Brain pericyte (primary cell): ENCODE measurements around the gene LUZP2.
"Not testable (repeated sequence)": the region's sequence is repeated elsewhere in the genome, so short reads cannot be mapped to it uniquely, and the experiment has no call there.

Source experiments
- DNase-seq: peaks from one replicate; pipeline ENCODE4 v3.0.0-alpha.2; 2012; ENCODE audit warnings: low read depth, low spot score

The LUZP2 gene

DNA sequence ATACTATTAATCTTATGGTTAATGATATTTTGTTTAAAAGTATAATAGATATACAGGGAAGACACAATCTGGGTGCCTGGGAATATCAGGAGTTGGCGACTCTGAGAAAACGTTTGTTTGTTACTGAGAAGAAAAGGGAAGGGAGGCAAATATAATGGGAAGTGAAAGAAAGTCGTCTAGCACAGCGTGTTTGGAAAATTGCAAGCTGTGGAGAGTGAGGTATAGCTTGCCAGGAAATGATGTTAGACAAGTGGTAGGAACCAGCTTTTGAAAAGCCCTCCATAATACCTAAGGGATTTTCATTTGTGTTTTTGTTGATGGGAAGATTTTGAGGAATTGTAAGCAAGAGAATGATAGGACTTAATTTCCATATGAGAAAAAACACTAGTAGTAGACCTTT, 322.2 kb downstream of the LUZP2 start:
- DNase-seq: no peak

DNA sequence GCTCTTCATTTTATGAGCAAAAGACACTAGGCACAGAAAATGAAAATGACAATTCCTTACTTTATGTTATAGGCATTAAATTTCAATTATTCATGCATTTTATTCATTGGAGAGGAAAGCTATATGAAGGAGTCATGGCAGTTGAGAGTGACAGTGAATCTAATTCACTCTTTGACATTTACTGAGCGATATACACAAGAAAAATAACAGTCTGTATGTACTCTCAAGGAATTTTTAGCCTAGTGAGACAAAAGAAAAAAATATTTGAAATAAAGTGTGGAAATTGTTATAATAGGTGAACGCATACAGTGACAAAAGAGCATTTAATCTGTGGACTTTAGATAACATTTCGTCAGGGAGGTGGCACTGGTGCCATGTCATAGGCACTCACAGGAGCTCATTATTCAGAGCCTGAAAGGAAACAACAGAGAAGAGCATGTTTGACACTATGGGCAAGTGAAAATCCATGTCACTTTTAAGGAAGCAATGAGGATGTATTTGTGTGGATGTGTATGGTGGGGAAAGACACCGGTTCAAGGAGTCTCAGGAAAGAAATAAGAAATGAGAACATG, 323.1 kb downstream of the LUZP2 start:
- DNase-seq: no peak

DNA sequence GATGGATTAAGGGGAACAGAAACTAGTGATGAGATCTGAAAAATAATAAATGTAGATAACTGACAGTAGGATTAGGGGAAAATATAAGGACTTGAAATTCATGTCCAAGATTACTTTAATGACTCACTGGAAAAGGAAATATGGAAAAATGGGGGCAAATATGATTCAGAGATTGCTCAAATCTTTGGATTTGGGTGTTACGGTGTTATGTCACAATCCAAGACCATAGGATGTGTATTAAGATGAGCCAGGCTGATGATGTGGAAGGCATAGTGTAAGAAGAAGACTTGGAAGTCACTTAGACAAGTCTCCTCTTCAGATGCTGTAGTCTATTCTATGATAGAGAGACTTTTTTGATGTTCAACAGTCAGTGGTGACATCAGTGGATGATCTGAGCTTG, 323.7 kb downstream of the LUZP2 start:
- peak; percentile 3 for DNase-seq

GRCh38 chr11:24828938-24829605, 332.2 kb downstream of the LUZP2 start:
- no peak for DNase-seq

DNA sequence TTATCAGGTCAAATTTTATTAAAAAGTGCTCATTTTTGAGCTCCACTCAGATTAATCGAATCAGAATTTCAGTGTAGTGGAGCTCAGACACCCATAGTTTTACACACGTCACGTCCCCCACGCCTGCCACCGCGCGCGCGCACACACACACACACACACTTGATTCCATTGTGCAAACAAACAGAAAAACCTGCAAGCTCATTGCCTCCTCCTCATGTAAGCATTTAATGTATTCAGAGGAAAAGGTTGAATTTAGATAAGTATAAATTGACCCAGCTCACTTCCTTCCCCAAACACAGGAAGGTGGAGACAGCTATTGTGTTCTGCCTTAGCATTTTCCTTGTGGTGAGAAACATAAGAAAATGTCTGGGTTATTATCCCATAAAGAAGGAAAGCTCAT, 336.7 kb downstream of the LUZP2 start:
- no peak for DNase-seq

DNA sequence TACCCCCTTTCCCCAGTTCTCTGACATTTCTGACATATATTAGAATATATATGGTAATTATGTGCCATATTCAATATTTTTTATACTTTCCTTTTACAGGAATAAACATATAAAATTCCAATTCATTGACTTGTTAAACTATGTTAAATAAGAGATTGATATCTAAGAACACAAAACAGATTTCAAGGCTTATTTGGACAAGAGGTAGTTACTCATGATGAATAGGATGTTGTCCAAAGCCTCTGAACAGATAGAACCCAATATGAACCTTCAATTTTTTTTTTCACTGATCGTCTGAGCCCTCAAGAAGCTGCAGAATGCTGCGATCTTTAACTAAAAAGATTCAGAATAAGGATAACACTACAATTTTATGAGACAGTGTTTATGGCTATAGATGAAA, 340.3 kb downstream of the LUZP2 start:
- no peak for DNase-seq

DNA sequence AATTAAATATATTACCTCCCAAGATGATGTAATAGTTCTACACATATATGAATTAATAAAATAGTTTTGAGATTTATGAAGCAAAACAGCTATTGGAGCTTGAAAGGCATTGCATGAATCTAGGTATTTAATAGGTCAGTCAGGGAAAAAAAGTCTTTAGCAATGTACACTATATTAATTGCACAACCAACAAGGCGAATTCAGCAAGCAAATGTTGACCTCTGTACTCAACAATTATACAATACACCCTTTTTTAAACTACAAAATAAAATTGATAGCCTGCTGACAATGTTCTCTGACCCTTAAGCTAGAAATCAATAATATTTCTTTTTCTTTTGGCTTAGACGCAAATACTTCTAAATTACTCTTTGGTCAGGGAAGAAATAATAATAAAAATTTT, 345.5 kb downstream of the LUZP2 start:
- no peak for DNase-seq

DNA sequence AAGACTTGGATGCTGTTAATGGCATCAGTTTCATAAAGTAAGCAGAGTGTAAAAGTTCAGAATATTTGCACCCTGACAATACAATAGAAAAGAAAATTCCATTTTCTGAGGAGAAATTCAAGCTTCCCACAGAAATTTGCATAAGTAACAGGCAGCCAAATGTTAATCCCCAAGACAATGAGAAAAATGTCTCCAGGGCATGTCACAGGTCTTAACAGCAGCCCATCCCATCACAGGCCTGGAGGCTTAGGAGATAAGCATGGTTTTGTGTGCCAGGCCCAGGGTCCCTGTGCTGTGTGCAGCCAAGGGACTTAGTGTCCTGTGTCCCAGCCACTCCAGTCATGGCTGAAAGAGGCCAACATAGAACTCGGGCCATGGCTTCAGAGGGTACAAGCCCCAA, 347.6 kb downstream of the LUZP2 start:
- no peak for DNase-seq

- DNase-seq: no peak
Measured at GRCh38 chr11:24848857-24849256, 352.0 kb downstream of the LUZP2 start.

DNA sequence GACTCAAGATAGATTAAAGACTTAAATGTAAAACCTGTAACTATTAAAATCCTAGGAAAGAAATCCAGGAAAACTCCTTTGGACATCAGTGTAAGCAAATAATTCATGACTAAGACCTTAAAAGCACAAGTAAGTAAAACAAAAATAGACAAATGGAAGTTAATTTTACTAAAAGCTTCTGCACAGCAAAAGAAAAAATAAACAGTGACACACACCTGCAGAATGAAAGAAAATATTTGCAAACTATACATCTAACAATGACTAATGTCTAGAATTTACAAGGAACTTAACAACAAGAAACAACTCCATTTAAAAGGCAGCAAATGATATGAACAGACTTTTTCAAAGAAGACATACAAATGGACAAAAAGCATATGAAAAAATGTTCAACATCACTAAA, 359.1 kb downstream of the LUZP2 start:
- DNase-seq: no peak

DNA sequence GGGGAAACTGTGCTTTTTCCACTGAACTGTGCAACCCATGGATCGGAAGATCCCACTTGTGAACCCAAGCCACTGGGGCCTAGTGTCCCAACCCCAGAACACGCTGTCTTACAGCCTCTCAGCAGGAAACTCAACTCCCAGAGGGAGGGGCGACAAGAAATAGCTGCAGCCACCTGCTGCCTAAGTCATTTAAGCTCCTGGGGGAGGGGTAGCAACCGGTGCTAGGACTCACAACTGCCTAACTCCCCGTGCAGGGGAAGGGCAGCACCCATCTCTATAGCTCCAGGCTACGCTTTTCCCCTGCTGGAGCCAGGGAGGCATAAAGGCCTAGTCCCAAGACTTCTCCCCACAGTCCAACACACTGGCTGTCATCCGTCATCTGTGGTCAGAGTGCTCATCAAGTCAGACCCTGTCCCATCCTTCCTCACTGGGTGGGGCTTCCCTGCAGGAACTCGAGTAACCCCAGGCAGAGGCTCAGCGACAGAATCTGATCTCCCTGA, 363.0 kb downstream of the LUZP2 start:
- DNase-seq: no peak

- DNase-seq: no peak
Measured at GRCh38 chr11:24861440-24861839, 364.6 kb downstream of the LUZP2 start.

- no peak for DNase-seq
Measured at GRCh38 chr11:24866743-24867142, 369.9 kb downstream of the LUZP2 start.

- DNase-seq: no peak
Measured at GRCh38 chr11:24870048-24870447, 373.2 kb downstream of the LUZP2 start.

DNA sequence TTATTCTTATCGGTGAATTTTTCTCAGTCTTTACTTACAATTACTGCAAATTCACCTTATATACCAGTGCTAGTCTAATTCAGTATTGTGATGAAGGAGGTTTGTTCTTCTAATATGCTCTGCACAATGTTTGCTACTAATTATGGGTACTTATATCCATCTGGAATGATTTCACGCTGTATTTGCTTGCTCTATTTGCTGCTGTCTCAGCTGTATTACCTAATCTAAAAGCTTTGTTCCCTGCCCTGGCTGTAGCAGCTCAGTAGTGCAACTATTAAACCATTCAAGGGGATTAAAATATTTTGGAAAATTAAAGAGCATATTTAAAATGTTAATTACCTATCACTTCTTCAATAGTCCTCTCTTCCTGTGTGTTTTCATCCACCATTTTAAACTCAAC, 375.3 kb downstream of the LUZP2 start:
- DNase-seq: no peak

DNA sequence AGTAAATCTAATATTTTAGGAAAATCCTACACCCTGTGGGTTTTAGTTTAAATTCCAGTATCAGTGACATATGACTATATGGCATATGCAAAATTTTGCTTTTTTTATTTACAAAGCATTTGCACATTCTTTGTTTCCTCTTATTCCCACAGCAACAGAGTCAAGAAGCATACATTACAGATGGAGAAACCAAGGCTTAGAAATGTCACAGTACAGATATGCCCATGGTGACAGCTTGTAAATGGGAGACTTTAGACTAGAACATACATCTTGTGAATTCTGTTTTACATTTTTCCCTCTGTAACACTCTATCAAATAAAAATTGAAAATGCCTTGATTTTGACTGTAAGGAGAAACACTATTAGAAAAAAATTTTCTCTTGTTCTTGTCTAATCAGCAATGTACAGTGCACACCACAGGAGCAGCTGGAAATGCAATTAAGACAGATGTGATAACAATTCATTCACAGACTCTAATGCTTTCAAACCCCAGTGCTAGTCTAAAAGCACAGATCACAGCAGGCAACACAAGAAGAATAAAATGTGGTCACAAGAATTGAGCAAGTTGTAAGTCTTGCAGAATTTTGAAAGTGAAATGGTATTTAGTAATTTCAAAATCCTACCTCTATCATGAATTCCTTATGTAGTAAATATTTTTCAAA, 375.9 kb downstream of the LUZP2 start:
- DNase-seq: no peak

GRCh38 chr11:24880962-24881361, 384.1 kb downstream of the LUZP2 start:
- DNase-seq: no peak

DNA sequence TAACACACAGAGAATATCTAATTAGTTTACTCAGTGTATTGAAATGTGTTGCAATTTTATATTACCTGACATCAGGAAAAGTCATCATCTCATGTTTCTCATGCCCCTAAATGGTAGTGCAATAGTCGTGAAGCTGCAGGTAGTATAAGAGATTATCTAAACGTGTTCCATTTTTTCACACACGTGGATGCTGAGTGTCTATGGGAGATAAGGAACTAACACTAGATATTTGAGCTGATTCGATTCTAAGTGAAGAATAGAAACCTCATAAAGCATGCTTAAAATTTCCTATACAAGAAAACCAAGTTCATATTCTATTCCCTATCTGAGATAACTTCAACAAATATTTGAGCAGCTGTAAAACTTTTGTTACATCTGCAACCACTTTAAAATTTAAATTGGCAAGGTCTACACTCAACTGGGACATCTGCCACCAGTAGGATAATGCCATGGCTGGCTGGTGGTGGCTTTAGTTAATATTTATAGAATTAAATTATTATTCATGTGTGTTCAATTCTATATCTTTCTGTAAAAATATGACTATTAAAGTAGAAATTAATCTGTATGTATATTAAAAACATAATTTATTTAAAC, 388.8 kb downstream of the LUZP2 start:
- no peak for DNase-seq

GRCh38 chr11:24886880-24887619, 390.2 kb downstream of the LUZP2 start:
- DNase-seq: no peak

DNA sequence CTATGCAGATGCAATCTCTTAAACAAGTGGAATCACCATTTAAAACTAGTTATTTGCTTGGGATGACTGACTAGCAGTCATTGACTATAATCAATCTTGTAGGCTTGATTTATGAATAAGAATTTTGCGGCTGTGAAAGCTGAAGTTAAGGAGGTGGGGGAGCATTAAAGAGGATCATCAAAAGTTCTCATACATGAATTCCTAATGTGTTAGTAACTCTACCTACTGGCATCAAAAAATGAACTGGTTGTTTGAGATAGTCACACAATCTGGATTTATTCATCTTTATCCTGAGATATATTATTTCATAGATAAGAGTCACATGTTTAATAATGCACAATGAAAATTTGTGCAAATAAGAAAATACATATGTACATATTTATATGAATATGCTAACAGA, 393.6 kb downstream of the LUZP2 start:
- no peak for DNase-seq

- not testable (repeated sequence) for DNase-seq
Measured at GRCh38 chr11:24891845-24892492, 395.1 kb downstream of the LUZP2 start.
